ENCODE measurements around the gene FOXP1. TPM values are rescaled to one million over a fixed set of nuclear protein-coding genes. Genes with fewer than 3 reads are reported as not detected.

The FOXP1 gene
- total and polyA plus RNA-seq, 2 of the 13 experiments (the other 11 are each of a cell fraction or from before 2014, with no cell fraction given): 40.4 to 59.0 TPM

DNA sequence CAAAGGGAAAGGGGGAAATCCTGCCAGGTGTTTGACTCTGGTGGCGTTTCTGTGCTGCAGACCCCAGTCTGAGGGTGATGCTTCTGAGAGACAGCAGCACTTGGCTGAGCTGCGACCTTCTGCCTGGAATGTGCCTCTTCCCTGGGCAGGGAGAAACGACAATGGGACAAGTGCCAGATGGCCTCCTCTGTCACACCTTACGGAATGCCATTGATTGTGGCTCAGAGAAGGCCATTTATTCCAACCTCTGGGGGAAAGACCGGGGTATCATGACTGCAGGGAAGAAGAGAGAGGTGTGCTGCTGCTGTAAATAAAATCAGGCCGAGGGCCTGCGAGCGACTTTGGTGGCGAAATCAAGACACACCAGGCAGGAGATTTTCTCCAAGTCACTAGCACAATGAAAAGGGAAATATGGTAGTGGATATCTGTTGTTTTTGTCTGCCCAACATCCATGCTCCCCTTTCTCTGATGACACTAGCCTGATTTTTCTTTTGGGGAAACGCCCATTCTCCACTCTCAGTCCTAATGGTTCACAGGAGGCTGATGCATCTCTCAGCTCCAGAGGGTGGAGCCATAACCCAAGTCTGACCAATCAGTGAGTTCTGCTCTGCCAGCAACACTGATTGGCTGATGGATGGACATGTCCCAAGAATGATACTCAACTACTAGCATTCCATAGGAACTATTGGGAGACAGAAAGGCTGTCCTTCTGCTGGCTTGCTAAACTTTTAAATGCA lies 336.1 kb downstream of the FOXP1 start:
- intact Hi-C loops (cut with micrococcal nuclease; ENCODE audit: unreplicated experiment): loop anchor here (5.0 kb wide), 2 partner anchors 95 to 160 kb away; no protein-coding TSS in a partner anchor
- H3K27ac ChIP-seq (ENCODE audit: extremely low read length, insufficient read depth, low read length): peak overlapping the region; percentile 37
- FAIRE-seq: peak; percentile 42
- peak; percentile 46 for ATAC-seq
- no peaks in the 10 kb centered on the region for H3K27me3 ChIP-seq (ENCODE audit: control insufficient read depth in 1 of 2, insufficient read depth in 2 of 2, low read length in 2 of 2)
- ChIA-PET POLR2A (interaction anchor here (1.2 to 7.1 kb wide), 4 partner anchors 9 to 54 kb away, joined by 4 to 85 read pairs (median 36); no protein-coding TSS in a partner anchor), CTCF (ENCODE audit: low intra/inter-chr PET ratio, low total read pairs) (no interaction called here)
- peak; percentile 68 for DNase-seq (ENCODE audit: low spot score)
- H3K36me3 ChIP-seq (replicated peaks in 1 of 2; ENCODE audit: control insufficient read depth in 1 of 2, insufficient read depth in 2 of 2, low read length in 2 of 2): no peaks in the 10 kb centered on the region
- peak overlapping the region; percentile 79 for H3K4me2 ChIP-seq (ENCODE audit: low read depth, low read length)
- peaks cover 24% of the 10 kb centered on the region for H3K79me2 ChIP-seq (ENCODE audit: insufficient read depth, low read length)
- H4K20me1 ChIP-seq (ENCODE audit: insufficient read depth, low read length): no peaks in the 10 kb centered on the region
- BruUV-seq (replicated peaks): no TSS peak
- H3K4me1 ChIP-seq (ENCODE audit: insufficient read depth, low read length): peaks cover 90% of the 10 kb centered on the region
- H3K9ac ChIP-seq (ENCODE audit: insufficient read depth, low read depth, low read length): no peak overlapping the region
- no peak overlapping the region for H2AFZ ChIP-seq (ENCODE audit: low read length)
- in situ Hi-C loops (cut with HindIII; ENCODE audit: extremely low pct_ligation_motif_present, low pct_unique_long_range_greater_than_20kb): no loop called here
- H3K9me3 ChIP-seq (ENCODE audit: low read length): no peaks in the 10 kb centered on the region
- 0 out of 6 replicates have a peak overlapping the region, but pooled peaks of 1 of the 3 experiments have one; percentile 8 for H3K4me3 ChIP-seq (replicated peaks in 1 of 3; ENCODE audit: insufficient read depth in 1 of 3, low read depth in 2 of 3, low read length in 3 of 3)
- WGBS (ENCODE audit: low lambda C conversion rate): 46% methylated on average over 10 of the region's 10 CpGs
- TF ChIP-seq ZNF607 (CRISPR knock-in tag; IDR thresholded peaks at IDR 0.05; ENCODE audit: borderline replicate concordance) (no peak), MYC (CRISPR knock-in tag; IDR thresholded peaks at IDR 0.05; ENCODE audit: borderline replicate concordance) (no peak), KDM4B (CRISPR knock-in tag; IDR thresholded peaks at IDR 0.05) (no peak), NR2F6 (IDR thresholded peaks at IDR 0.05) (no peak), NR2F6 (CRISPR knock-in tag; IDR thresholded peaks at IDR 0.05) (0 out of 2 replicates have a peak, but pooled peaks have one; percentile 19), TEAD3 (CRISPR knock-in tag; optimal IDR thresholded peaks at IDR 0.05; ENCODE audit: borderline replicate concordance) (peak; percentile 94), HCFC1 (IDR thresholded peaks at IDR 0.05; ENCODE audit: low read depth, low read length) (no peak), ZNF547 (CRISPR knock-in tag; IDR thresholded peaks at IDR 0.05) (no peak), NCOA2 (CRISPR knock-in tag; IDR thresholded peaks at IDR 0.05) (0 out of 2 replicates have a peak, but pooled peaks have one; percentile 27)
- TF ChIP-seq, protein P1, sequence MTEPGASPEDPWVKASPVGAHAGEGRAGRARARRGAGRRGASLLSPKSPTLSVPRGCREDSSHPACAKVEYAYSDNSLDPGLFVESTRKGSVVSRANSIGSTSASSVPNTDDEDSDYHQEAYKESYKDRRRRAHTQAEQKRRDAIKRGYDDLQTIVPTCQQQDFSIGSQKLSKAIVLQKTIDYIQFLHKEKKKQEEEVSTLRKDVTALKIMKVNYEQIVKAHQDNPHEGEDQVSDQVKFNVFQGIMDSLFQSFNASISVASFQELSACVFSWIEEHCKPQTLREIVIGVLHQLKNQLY (CRISPR knock-in tag; IDR thresholded peaks at IDR 0.05): no peak
- TF ChIP-seq, protein P2, sequence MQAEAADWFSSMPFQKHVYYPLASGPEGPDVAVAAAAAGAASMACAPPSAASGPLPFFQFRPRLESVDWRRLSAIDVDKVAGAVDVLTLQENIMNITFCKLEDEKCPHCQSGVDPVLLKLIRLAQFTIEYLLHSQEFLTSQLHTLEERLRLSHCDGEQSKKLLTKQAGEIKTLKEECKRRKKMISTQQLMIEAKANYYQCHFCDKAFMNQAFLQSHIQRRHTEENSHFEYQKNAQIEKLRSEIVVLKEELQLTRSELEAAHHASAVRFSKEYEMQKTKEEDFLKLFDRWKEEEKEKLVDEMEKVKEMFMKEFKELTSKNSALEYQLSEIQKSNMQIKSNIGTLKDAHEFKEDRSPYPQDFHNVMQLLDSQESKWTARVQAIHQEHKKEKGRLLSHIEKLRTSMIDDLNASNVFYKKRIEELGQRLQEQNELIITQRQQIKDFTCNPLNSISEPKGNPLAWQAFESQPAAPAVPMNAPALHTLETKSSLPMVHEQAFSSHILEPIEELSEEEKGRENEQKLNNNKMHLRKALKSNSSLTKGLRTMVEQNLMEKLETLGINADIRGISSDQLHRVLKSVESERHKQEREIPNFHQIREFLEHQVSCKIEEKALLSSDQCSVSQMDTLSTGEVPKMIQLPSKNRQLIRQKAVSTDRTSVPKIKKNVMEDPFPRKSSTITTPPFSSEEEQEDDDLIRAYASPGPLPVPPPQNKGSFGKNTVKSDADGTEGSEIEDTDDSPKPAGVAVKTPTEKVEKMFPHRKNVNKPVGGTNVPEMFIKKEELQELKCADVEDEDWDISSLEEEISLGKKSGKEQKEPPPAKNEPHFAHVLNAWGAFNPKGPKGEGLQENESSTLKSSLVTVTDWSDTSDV (CRISPR knock-in tag; IDR thresholded peaks at IDR 0.05): no peak
- TF ChIP-seq, protein P3, sequence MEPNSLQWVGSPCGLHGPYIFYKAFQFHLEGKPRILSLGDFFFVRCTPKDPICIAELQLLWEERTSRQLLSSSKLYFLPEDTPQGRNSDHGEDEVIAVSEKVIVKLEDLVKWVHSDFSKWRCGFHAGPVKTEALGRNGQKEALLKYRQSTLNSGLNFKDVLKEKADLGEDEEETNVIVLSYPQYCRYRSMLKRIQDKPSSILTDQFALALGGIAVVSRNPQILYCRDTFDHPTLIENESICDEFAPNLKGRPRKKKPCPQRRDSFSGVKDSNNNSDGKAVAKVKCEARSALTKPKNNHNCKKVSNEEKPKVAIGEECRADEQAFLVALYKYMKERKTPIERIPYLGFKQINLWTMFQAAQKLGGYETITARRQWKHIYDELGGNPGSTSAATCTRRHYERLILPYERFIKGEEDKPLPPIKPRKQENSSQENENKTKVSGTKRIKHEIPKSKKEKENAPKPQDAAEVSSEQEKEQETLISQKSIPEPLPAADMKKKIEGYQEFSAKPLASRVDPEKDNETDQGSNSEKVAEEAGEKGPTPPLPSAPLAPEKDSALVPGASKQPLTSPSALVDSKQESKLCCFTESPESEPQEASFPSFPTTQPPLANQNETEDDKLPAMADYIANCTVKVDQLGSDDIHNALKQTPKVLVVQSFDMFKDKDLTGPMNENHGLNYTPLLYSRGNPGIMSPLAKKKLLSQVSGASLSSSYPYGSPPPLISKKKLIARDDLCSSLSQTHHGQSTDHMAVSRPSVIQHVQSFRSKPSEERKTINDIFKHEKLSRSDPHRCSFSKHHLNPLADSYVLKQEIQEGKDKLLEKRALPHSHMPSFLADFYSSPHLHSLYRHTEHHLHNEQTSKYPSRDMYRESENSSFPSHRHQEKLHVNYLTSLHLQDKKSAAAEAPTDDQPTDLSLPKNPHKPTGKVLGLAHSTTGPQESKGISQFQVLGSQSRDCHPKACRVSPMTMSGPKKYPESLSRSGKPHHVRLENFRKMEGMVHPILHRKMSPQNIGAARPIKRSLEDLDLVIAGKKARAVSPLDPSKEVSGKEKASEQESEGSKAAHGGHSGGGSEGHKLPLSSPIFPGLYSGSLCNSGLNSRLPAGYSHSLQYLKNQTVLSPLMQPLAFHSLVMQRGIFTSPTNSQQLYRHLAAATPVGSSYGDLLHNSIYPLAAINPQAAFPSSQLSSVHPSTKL (CRISPR knock-in tag; IDR thresholded peaks at IDR 0.05): peak; percentile 56; the same call in 1 of the 2 replicates
- TF ChIP-seq, protein P4, sequence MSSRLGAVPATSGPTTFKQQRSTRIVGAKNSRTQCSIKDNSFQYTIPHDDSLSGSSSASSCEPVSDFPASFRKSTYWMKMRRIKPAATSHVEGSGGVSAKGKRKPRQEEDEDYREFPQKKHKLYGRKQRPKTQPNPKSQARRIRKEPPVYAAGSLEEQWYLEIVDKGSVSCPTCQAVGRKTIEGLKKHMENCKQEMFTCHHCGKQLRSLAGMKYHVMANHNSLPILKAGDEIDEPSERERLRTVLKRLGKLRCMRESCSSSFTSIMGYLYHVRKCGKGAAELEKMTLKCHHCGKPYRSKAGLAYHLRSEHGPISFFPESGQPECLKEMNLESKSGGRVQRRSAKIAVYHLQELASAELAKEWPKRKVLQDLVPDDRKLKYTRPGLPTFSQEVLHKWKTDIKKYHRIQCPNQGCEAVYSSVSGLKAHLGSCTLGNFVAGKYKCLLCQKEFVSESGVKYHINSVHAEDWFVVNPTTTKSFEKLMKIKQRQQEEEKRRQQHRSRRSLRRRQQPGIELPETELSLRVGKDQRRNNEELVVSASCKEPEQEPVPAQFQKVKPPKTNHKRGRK (CRISPR knock-in tag; IDR thresholded peaks at IDR 0.05): no peak
- TF ChIP-seq, protein P5, sequence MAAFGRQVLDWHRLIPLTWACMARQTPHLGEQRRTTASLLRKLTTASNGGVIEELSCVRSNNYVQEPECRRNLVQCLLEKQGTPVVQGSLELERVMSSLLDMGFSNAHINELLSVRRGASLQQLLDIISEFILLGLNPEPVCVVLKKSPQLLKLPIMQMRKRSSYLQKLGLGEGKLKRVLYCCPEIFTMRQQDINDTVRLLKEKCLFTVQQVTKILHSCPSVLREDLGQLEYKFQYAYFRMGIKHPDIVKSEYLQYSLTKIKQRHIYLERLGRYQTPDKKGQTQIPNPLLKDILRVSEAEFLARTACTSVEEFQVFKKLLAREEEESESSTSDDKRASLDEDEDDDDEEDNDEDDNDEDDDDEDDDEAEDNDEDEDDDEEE (CRISPR knock-in tag; IDR thresholded peaks at IDR 0.05): 0 out of 2 replicates have a peak, but pooled peaks have one; percentile 13
